ENCODE data around the gene ARRB2. TPM values are rescaled to one million over a fixed set of nuclear protein-coding genes. Genes with fewer than 3 reads are reported as not detected.

ARRB2 gene
- total and polyA plus RNA-seq, 2 of the 13 experiments (the other 11 are each of a cell fraction or from before 2014, with no cell fraction given): 21.5 to 49.2 TPM

DNA sequence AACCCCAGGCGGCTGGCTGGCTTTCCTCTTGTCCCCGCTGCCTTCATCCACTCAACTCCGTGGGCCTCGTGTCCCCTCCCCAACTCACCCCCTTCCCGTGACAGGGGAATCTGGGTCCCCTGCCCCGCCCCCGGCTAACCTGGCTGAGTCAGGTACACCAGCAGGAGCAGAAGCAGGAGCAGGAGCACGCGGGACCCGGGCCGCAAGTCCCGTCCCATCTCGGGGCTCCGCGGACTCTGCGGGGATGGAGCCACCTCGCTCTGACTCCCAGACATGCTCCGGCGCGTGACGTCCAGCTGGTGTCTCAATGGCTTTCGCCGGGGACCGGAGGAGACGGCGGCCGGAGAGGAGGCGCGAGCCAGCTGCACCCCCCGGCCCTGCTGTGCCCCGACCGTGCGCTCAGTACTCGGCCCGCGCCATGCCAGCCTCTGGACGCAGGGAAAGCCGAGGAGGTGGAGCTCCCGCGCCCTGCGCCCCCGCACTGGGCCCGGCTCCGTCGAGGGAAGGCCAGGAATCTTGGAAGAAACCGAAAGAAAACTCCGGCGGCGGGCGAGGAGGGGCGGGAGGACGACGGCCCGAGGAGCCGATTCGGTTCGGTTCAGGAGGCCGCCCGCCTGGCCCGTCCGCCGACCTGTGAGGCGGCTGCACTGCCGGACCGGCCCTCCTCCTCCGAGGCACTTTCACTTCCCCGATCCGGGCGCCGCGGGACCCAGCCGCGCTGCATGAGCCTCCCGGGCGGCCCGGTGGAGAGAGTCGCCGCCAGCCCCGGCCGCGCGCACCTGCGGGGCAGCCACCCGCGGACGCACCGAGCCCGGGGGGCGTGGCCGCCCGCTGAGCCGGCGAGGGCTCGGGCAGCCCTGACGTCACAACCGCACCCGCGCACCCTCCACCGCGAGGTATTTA is 28.9 kb downstream of the ARRB2 start, which contains the start of the genes CXCL16 and ZMYND15 (continued):
- TF ChIP-seq ZNF280D (CRISPR knock-in tag; IDR thresholded peaks at IDR 0.05) (no peak), ZNF660 (CRISPR knock-in tag; IDR thresholded peaks at IDR 0.05; ENCODE audit: borderline replicate concordance, low read depth) (no peak), THAP11 (CRISPR knock-in tag; IDR thresholded peaks at IDR 0.05) (no peak), MLLT10 (CRISPR knock-in tag; IDR thresholded peaks at IDR 0.05) (no peak), MBD4 (IDR thresholded peaks at IDR 0.05; ENCODE audit: borderline replicate concordance, low read length) (no peak), SRF (IDR thresholded peaks at IDR 0.05; ENCODE audit: low read depth, low read length) (no peak), HHEX (CRISPR knock-in tag; IDR thresholded peaks at IDR 0.05) (no peak), NFIC (IDR thresholded peaks at IDR 0.05; ENCODE audit: low read length) (no peak), CERS6 (CRISPR knock-in tag; IDR thresholded peaks at IDR 0.05) (no peak), MLXIP (CRISPR knock-in tag; IDR thresholded peaks at IDR 0.05; ENCODE audit: borderline replicate concordance) (no peak), CBX2 (IDR thresholded peaks at IDR 0.05; ENCODE audit: low read depth, low read length) (no peak), CBX2 (CRISPR knock-in tag; IDR thresholded peaks at IDR 0.05; ENCODE audit: low read depth) (no peak), ZNF839 (CRISPR knock-in tag; IDR thresholded peaks at IDR 0.05; ENCODE audit: borderline replicate concordance) (no peak), IKZF1 (IDR thresholded peaks at IDR 0.05) (no peak), ZNF737 (CRISPR knock-in tag; IDR thresholded peaks at IDR 0.05; ENCODE audit: borderline replicate concordance) (no peak), HNRNPH1 (optimal IDR thresholded peaks at IDR 0.05; ENCODE audit: low read depth, low read length) (no peak), ZNF124 (CRISPR knock-in tag; IDR thresholded peaks at IDR 0.05) (no peak)
- TF ChIP-seq, protein P1, sequence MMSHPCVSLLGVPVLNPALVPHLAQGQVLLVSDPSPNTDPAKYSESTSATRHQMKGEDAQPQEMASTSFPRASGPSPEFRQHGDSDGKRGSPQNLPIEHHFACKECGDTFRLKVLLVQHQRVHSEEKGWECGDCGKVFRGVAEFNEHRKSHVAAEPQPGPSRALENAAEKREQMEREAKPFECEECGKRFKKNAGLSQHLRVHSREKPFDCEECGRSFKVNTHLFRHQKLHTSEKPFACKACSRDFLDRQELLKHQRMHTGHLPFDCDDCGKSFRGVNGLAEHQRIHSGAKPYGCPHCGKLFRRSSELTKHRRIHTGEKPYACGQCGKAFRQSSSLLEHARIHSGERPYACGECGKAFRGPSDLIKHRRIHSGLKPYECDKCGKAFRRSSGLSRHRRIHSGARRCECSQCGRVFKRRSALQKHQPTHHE (CRISPR knock-in tag; IDR thresholded peaks at IDR 0.05; ENCODE audit: borderline replicate concordance): no peak
- TF ChIP-seq, protein P2, sequence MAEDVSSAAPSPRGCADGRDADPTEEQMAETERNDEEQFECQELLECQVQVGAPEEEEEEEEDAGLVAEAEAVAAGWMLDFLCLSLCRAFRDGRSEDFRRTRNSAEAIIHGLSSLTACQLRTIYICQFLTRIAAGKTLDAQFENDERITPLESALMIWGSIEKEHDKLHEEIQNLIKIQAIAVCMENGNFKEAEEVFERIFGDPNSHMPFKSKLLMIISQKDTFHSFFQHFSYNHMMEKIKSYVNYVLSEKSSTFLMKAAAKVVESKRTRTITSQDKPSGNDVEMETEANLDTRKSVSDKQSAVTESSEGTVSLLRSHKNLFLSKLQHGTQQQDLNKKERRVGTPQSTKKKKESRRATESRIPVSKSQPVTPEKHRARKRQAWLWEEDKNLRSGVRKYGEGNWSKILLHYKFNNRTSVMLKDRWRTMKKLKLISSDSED (CRISPR knock-in tag; IDR thresholded peaks at IDR 0.05): no peak

Measured in HepG2 (cell line).